NCI-H1436 (cell line): Measurements from ENCODE around the gene SCN4B.
"Not testable (repeated sequence)": the region's sequence is repeated elsewhere in the genome, so short reads cannot be mapped to it uniquely, and the experiment has no call there.

ENCODE experiments used
- DNase-seq: peaks from one replicate; lab custom pipeline; 2025; lab: John Stamatoyannopoulos, UW

The SCN4B gene, protein sequence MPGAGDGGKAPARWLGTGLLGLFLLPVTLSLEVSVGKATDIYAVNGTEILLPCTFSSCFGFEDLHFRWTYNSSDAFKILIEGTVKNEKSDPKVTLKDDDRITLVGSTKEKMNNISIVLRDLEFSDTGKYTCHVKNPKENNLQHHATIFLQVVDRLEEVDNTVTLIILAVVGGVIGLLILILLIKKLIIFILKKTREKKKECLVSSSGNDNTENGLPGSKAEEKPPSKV

GRCh38 chr11:118152552-118153471 lies at the start of gene SCN4B:
Gene SCN4B (minus strand): TSS chr11:118152823. CDS start chr11:118152673, 150 bp downstream.
- DNase-seq, result peak; percentile 51

- no peak for DNase-seq
These were observed 49.3 kb upstream of the SCN4B start for GRCh38 chr11:118201966-118202365.

- DNase-seq, result no peak
These were observed 48.5 kb upstream of the SCN4B start for GRCh38 chr11:118200901-118201680.

DNA sequence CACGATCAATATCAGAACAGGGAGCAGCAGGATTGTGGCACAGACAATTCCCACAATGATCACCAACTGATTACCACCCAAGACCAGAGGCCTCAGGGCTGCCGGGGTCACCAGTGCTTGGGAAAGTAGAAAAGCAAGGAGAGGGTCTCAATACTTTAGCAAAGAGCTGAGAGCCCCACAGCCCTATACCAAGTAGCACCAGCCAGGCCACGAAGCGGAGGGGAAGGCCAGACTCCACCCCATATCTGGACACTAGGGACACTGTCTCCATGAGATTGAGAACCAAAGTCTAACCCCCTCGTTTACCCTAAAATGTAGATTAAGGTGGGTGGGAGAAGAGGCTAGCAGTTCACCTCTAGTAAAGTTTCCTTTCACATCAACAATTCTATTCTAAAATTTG lies 47.9 kb upstream of the SCN4B start:
- DNase-seq, result no peak

DNA sequence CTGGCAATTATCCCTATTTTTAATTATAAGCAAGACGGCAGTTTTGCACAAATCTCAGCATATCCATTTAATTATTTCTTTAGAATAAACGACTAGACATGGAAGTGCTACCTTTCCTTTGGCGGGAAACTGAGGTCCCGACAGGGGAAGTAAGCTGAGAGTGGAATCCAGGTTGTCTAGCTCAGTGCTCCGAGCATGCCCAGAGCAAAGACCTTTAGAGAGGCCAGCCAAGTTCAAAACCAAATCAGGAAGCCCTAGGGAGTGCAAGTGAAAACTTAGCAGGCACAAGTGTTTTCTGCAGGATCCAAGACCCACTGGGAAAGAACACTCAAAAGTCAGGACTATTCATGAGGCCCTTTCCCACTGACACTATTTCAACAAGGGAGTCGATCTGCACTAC lies 46.5 kb upstream of the SCN4B start:
- DNase-seq, result no peak

DNA sequence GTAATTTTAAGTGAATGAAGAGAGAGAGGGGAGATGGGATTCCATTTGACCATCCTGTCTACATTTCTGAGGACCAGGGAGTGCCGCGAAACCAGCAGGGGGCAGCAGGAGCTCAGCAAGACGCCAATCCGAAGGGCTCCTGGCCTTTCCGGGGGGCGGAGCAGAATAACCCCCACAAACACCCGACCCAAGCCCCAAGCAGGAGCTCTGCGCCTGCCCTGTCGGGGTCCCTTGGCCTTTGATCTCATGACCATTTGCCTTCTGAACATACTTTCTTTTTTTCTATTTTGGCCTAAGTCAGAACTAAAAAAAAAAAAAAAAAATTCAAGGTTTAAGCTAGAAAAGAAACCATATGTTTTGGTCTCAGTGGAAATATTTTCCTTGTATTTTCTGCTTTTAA lies 45.7 kb upstream of the SCN4B start:
- peak; percentile 39 for DNase-seq

- no peak for DNase-seq
These were observed 42.4 kb upstream of the SCN4B start for GRCh38 chr11:118194835-118195627.

DNA sequence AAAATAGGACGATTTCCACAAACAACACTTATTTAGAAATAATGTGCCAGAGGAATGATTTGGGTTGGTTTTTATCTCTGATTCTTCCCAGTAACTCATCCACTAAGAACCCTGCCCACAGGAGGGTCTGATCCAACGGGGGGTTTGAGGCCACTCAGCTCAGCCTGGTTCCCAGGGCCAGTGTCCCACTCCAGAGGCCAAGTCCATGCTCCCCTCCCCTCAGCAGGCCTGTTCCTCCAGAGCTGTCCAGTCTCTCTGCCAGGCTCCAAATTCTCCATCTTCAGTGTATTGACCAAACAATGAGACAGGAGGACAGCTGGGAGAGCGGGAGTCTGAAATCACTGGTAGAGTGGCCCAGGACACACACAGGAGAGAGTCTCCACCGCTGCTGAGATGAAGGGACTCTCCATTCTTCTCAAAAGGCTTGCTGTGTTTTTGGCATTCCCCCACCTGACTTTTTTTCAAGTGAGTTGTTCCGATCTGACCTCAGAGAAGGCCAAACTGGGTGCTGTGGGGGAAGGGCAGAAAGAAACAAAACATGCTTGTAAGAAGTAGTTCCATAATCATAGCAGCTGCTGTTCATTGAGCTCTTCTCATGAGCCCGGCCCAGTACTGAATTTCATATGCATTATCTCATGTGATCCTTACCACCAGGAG lies 41.4 kb upstream of the SCN4B start:
- DNase-seq, result no peak

- not testable (repeated sequence) for DNase-seq
These were observed 40.2 kb upstream of the SCN4B start for GRCh38 chr11:118192817-118193216.

- not testable (repeated sequence) for DNase-seq
These were observed 38.4 kb upstream of the SCN4B start for GRCh38 chr11:118190942-118191506.

- no peak for DNase-seq
These were observed 33.9 kb upstream of the SCN4B start for GRCh38 chr11:118186346-118187107.

- DNase-seq, result no peak
These were observed 32.4 kb upstream of the SCN4B start for GRCh38 chr11:118184784-118185579.

DNA sequence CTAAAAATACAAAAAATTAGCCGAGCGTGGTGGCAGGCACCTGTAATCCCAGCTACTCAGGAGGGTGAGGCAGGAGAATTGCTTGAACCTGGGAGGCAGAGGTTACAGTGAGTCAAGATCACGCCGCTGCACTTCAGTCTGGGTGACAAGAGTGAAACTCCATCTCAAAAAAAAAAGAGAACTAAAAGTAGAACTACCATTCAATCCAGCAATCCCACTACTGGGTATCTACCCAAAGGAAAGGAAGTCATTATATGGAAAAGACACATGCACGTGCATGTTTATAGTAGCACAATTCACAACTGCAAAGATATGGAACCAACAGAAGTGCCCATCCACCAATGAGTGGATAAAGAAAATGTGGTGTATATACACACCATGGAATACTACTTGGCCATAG lies 31.1 kb upstream of the SCN4B start:
- not testable (repeated sequence) for DNase-seq

DNA sequence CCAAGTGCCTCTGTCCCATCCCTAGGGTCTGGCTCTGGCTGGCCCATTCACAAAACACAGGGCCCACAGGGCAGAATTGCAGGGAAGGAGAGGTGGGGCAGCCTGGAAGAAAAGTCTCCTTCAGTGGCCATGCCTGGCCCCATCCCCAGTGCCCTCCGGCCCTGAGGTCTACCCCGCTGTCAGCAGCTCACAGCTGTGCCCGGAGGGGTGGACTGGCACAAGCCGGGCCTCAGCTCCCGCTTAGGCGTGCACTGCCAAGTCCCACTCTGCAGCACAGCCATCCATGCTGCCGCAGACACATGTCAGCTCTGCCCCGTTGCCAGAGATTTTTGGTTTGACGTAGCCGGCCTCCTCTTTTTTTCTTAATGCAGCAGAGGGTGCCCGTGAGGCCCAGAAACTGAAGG lies 27.7 kb upstream of the SCN4B start:
- no peak for DNase-seq

GRCh38 chr11:118176778-118177134 lies 24.1 kb upstream of the SCN4B start:
- DNase-seq, result no peak

GRCh38 chr11:118175993-118176777 lies 23.6 kb upstream of the SCN4B start, which contains the start of gene SCN2B:
Gene SCN2B (minus strand): TSS chr11:118176639. CDS start chr11:118176431, 208 bp downstream.
- no peak for DNase-seq

GRCh38 chr11:118175031-118175992 lies 22.7 kb upstream of the SCN4B start:
- no peak for DNase-seq
